H9 (cell line): ENCODE data around the gene CORIN. TPM values are rescaled to one million over a fixed set of nuclear protein-coding genes. Genes with fewer than 3 reads are reported as not detected.

Source experiments
- DNase-seq: peaks from one replicate; pipeline ENCODE4 v3.0.0-alpha.2; 2017
- H2AFZ ChIP-seq: one replicate; pipeline ENCODE4 v1.6.1; 2013; ENCODE audit warnings: mild to moderate bottlenecking, low read length, control low read depth, moderate library complexity
- H2AK5ac ChIP-seq: 2 replicates; pipeline ENCODE4 v1.6.1; 2013; ENCODE audit warnings: low read length, control low read depth, mixed read lengths; ENCODE audit not compliant: insufficient read length
- H2BK120ac ChIP-seq: one replicate; pipeline ENCODE4 v1.6.1; 2013; ENCODE audit warnings: low read depth, mild to moderate bottlenecking, low read length, control low read depth, inconsistent platforms; ENCODE audit not compliant: poor library complexity, severe bottlenecking
- H2BK12ac ChIP-seq: 2 replicates; pipeline ENCODE4 v1.6.1; 2013; ENCODE audit warnings: low read length, control low read depth, mixed read lengths, low read depth; ENCODE audit not compliant: insufficient read length
- H2BK15ac ChIP-seq: 2 replicates; pipeline ENCODE4 v1.6.1; 2013; ENCODE audit warnings: low read depth, low read length, control low read depth
- H2BK20ac ChIP-seq: one replicate; pipeline ENCODE4 v1.6.1; 2013; ENCODE audit warnings: low read depth, mild to moderate bottlenecking, low read length, control low read depth, inconsistent platforms; ENCODE audit not compliant: poor library complexity, severe bottlenecking
- H2BK5ac ChIP-seq: 2 replicates; pipeline ENCODE4 v1.6.1; 2013; ENCODE audit warnings: low read length, control low read depth, mixed read lengths; ENCODE audit not compliant: insufficient read length
- H3K14ac ChIP-seq: 2 replicates; pipeline ENCODE4 v1.6.1; 2013; ENCODE audit warnings: low read length, control low read depth; ENCODE audit not compliant: insufficient read depth
- H3K18ac ChIP-seq: 2 replicates; pipeline ENCODE4 v1.6.1; 2013; ENCODE audit warnings: low read depth, mild to moderate bottlenecking, mixed read lengths, low read length, control low read depth; ENCODE audit not compliant: insufficient read length
- H3K23ac ChIP-seq: 2 replicates; pipeline ENCODE4 v1.6.1; 2013; ENCODE audit warnings: low read length, control low read depth, mixed read lengths, low read depth; ENCODE audit not compliant: insufficient read length
- H3K23me2 ChIP-seq: 2 replicates; pipeline ENCODE4 v1.6.1; 2013; ENCODE audit warnings: low read depth, mild to moderate bottlenecking, mixed read lengths, low read length, control low read depth; ENCODE audit not compliant: insufficient read length, poor library complexity, severe bottlenecking
- H3K27ac ChIP-seq: 2 replicates; pipeline ENCODE4 v1.5.1; 2013; ENCODE audit warnings: low read length, control low read depth, mixed read lengths, low read depth; ENCODE audit not compliant: insufficient read length
- H3K27me3 ChIP-seq: 2 replicates; pipeline ENCODE4 v1.6.1; 2013; ENCODE audit warnings: low read length, control low read depth, inconsistent platforms; ENCODE audit not compliant: insufficient read depth
- H3K4ac ChIP-seq: 2 replicates; pipeline ENCODE4 v1.6.1; 2013; ENCODE audit warnings: low read depth, mild to moderate bottlenecking, control low read depth, inconsistent platforms, low read length, moderate library complexity
- H3K4me1 ChIP-seq: 2 replicates; pipeline ENCODE4 v1.6.1; 2013; ENCODE audit warnings: low read length, control low read depth, inconsistent platforms; ENCODE audit not compliant: insufficient read depth
- H3K4me2 ChIP-seq: 2 replicates; pipeline ENCODE4 v1.6.1; 2013; ENCODE audit warnings: low read length, control low read depth, mixed read lengths; ENCODE audit not compliant: insufficient read length, insufficient read depth
- H3K56ac ChIP-seq: 2 replicates; pipeline ENCODE4 v1.6.1; 2013; ENCODE audit warnings: low read depth, mild to moderate bottlenecking, mixed read lengths, low read length, control low read depth; ENCODE audit not compliant: insufficient read length
- H3K79me1 ChIP-seq: 2 replicates; pipeline ENCODE4 v1.6.1; 2013; ENCODE audit warnings: low read depth, mild to moderate bottlenecking, moderate library complexity, low read length, control low read depth, inconsistent platforms; ENCODE audit not compliant: insufficient read depth, poor library complexity, severe bottlenecking
- H3K79me2 ChIP-seq: 2 replicates; pipeline ENCODE4 v1.6.1; 2013; ENCODE audit warnings: low read length, control low read depth, inconsistent platforms; ENCODE audit not compliant: insufficient read depth
- H3K9ac ChIP-seq: 2 replicates; pipeline ENCODE4 v1.6.1; 2013; ENCODE audit warnings: low read length, control low read depth, mixed read lengths; ENCODE audit not compliant: insufficient read length; ENCODE audit errors: extremely low read depth
- H3K9me3 ChIP-seq: one replicate; pipeline ENCODE4 v1.6.1; 2013; ENCODE audit warnings: low read depth, low read length, inconsistent platforms; ENCODE audit not compliant: control insufficient read depth
- H3T11ph ChIP-seq: one replicate; pipeline ENCODE4 v1.6.1; 2013; ENCODE audit warnings: mild to moderate bottlenecking, low read length, control low read depth, inconsistent platforms
- H4K20me1 ChIP-seq: one replicate; pipeline ENCODE4 v1.6.1; 2013; ENCODE audit not compliant: control insufficient read depth, insufficient read length, insufficient read depth
- H4K5ac ChIP-seq: 2 replicates; pipeline ENCODE4 v1.6.1; 2013; ENCODE audit warnings: low read depth, mild to moderate bottlenecking, mixed read lengths, low read length, control low read depth; ENCODE audit not compliant: insufficient read length
- H4K8ac ChIP-seq: replicated peaks from 2 replicates; pipeline ENCODE4 v1.6.1; 2013; ENCODE audit warnings: low read length, control low read depth, mixed read lengths, low read depth; ENCODE audit not compliant: insufficient read length
- H4K91ac ChIP-seq: 2 replicates; pipeline ENCODE4 v1.6.1; 2013; ENCODE audit warnings: low read depth, mild to moderate bottlenecking, moderate library complexity, mixed read lengths, low read length, control low read depth; ENCODE audit not compliant: insufficient read length
- H3K27ac Mint-ChIP-seq, 3 experiments: 2 replicates in 2 of 3; 3 replicates in 1 of 3; pipeline ENCODE4 v1.8.0; 2020 to 2021; ENCODE audit warnings: mixed read lengths in 3 of 3, mild to moderate bottlenecking in 1 of 3, moderate library complexity in 1 of 3
- H3K27me3 Mint-ChIP-seq: 2 replicates; pipeline ENCODE4 v1.8.0; 2021; ENCODE audit warnings: low read depth, mild to moderate bottlenecking, moderate library complexity, mixed read lengths
- H3K36me3 Mint-ChIP-seq, 3 experiments: 2 replicates in 2 of 3; 3 replicates in 1 of 3; pipeline ENCODE4 v1.8.0; 2020 to 2021; ENCODE audit warnings: low read depth in 3 of 3, mixed read lengths in 3 of 3; ENCODE audit not compliant: insufficient read depth in 1 of 3
- H3K4me1 Mint-ChIP-seq, 2 experiments: 2 replicates each; pipeline ENCODE4 v1.8.0; 2020; ENCODE audit warnings: mixed read lengths in 2 of 2
- H3K4me3 Mint-ChIP-seq, 2 experiments: 2 replicates in 1 of 2; 3 replicates in 1 of 2; pipeline ENCODE4 v1.8.0; 2020 to 2021; ENCODE audit warnings: mild to moderate bottlenecking in 2 of 2, mixed read lengths in 2 of 2, moderate library complexity in 1 of 2
- H3K9me3 Mint-ChIP-seq, 2 experiments: 2 replicates in 1 of 2; 3 replicates in 1 of 2; pipeline ENCODE4 v1.8.0; 2020; ENCODE audit warnings: mild to moderate bottlenecking in 2 of 2, mixed read lengths in 2 of 2, moderate library complexity in 1 of 2
- total RNA-seq: library from RNA; stranded (reverse); gene quantifications from 2 replicates; pipeline ENCODE4 v1.2.1, GENCODE V29; 2021
- TF ChIP-seq, protein P1 (sequence below): fragments of 200-600 bp; sonication (generic); conservative IDR thresholded peaks from 3 replicates; pipeline ENCODE4 v1.8.0; 2021; ENCODE audit warnings: antibody characterized with exemption, mild to moderate bottlenecking

The CORIN gene
- total RNA-seq, 1 experiment from 2014 or later: 0.39 TPM

DNA sequence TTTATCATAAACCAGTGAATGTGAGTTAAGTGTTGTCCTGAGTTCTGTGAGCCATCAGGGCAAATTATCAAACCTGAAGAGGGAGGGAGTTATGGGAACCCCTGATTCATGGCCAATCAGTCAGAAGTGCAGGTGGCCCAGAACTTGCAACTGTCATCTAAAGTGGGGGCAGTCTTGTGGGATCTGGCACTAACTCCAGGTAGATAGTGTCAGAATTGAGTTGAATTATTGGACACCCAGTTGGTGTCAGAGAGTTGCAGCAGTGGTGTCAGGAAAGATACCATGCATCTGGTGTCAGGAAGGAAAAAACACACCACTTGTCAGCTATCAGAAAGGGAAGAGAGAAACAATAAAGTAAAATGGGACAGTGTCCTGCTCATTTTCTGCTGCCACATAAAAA lies 8.4 kb downstream of the CORIN start:
- Mint-ChIP-seq H3K9me3 (peaks cover 10 to 13% of the 10 kb centered on the region in 2 experiments), H3K27me3 (no peaks in the 10 kb centered on the region), H3K4me1 (peaks cover 1 to 5% of the 10 kb centered on the region in 2 experiments), H3K27ac (no peak overlapping the region), H3K4me3 (no peak overlapping the region), H3K36me3 (peaks cover 0 to 14% (median 0%) of the 10 kb centered on the region in 3 experiments; a peak in 4 of 7 replicates)
- no peak overlapping the region for H2AK5ac ChIP-seq
- no peak overlapping the region for H3K27ac ChIP-seq
- no peak overlapping the region for H4K8ac ChIP-seq
- H3K18ac ChIP-seq: no peak overlapping the region
- no peak overlapping the region for H3T11ph ChIP-seq
- no peak overlapping the region for H2AFZ ChIP-seq
- H2BK12ac ChIP-seq: no peak overlapping the region
- no peak overlapping the region for H3K14ac ChIP-seq
- H2BK5ac ChIP-seq: no peak overlapping the region
- TF ChIP-seq, protein P1, sequence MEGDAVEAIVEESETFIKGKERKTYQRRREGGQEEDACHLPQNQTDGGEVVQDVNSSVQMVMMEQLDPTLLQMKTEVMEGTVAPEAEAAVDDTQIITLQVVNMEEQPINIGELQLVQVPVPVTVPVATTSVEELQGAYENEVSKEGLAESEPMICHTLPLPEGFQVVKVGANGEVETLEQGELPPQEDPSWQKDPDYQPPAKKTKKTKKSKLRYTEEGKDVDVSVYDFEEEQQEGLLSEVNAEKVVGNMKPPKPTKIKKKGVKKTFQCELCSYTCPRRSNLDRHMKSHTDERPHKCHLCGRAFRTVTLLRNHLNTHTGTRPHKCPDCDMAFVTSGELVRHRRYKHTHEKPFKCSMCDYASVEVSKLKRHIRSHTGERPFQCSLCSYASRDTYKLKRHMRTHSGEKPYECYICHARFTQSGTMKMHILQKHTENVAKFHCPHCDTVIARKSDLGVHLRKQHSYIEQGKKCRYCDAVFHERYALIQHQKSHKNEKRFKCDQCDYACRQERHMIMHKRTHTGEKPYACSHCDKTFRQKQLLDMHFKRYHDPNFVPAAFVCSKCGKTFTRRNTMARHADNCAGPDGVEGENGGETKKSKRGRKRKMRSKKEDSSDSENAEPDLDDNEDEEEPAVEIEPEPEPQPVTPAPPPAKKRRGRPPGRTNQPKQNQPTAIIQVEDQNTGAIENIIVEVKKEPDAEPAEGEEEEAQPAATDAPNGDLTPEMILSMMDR: no peak
- no peak overlapping the region for H4K5ac ChIP-seq
- no peak for DNase-seq
- H3K79me2 ChIP-seq: no peaks in the 10 kb centered on the region
- H2BK120ac ChIP-seq: no peak overlapping the region
- H3K4me1 ChIP-seq: no peaks in the 10 kb centered on the region
- H3K27me3 ChIP-seq: no peaks in the 10 kb centered on the region
- H2BK15ac ChIP-seq: no peak overlapping the region
- H3K4me2 ChIP-seq: no peak overlapping the region
- no peak overlapping the region for H2BK20ac ChIP-seq
- no peak overlapping the region for H3K9ac ChIP-seq
- H3K9me3 ChIP-seq: no peaks in the 10 kb centered on the region
- H3K56ac ChIP-seq: no peak overlapping the region
- H4K20me1 ChIP-seq: no peaks in the 10 kb centered on the region
- no peaks in the 10 kb centered on the region for H3K23me2 ChIP-seq
- H4K91ac ChIP-seq: no peak overlapping the region
- no peaks in the 10 kb centered on the region for H3K79me1 ChIP-seq
- no peak overlapping the region for H3K4ac ChIP-seq
- no peak overlapping the region for H3K23ac ChIP-seq
